HepG2 (cell line): Measurements from ENCODE around the gene CEP131. TPM values are rescaled to one million over a fixed set of nuclear protein-coding genes. Genes with fewer than 3 reads are reported as not detected.

ENCODE experiments used
- ATAC-seq: fragments of 200-7000 bp; cut with Tn5 transposase; 3 replicates; pipeline ENCODE4 v1.9.1; 2020; ENCODE audit warnings: mild to moderate bottlenecking, moderate library complexity
- BruUV-seq: library from RNA; stranded (reverse); fragments of 400-500 nt; replicated peaks from 2 replicates; lab custom pipeline; 2021; lab: Mats Ljungman, UMichigan
- CTCF ChIA-PET: fragments of 300-600 bp; formaldehyde crosslinking; extraction: SDS; loops from one replicate; lab custom pipeline; 2021; ENCODE audit warnings: low total read pairs, inconsistent platforms, low intra/inter-chr PET ratio; lab: Yijun Ruan, JAX
- POLR2A ChIA-PET: fragments of 350-600 bp; sonication (Branson Sonifier 250); formaldehyde crosslinking; loops from one replicate; lab custom pipeline; 2020; ENCODE audit warnings: antibody characterized with exemption, inconsistent platforms; lab: Yijun Ruan, JAX
- DNase-seq: peaks from one replicate; pipeline ENCODE4 v3.0.0-alpha.2; 2015; ENCODE audit warnings: low spot score
- FAIRE-seq: peaks from 3 replicates; lab custom pipeline; 2011; peaks lifted over from hg19 to GRCh38; lab: Jason Lieb, UNC
- H2AFZ ChIP-seq: one replicate; pipeline ENCODE4 v1.6.1; 2011; ENCODE audit warnings: low read length, inconsistent platforms
- H3K27ac ChIP-seq: fragments of 300-600 bp; 3 replicates; pipeline ENCODE4 v1.8.0; 2011; ENCODE audit warnings: mixed run types, mild to moderate bottlenecking, mixed read lengths, low read length, inconsistent platforms; ENCODE audit not compliant: insufficient read depth; ENCODE audit errors: extremely low read length
- H3K27me3 ChIP-seq, 2 experiments: fragments of 200-600 bp in 1 of 2; 2 replicates in 1 of 2; 3 replicates in 1 of 2; pipeline versions ENCODE4 v1.6.0 to v1.8.0; 2011; ENCODE audit warnings: low read length in 2 of 2, mild to moderate bottlenecking in 2 of 2, moderate library complexity in 2 of 2, inconsistent platforms in 1 of 2; ENCODE audit not compliant: insufficient read depth in 2 of 2, control insufficient read depth in 1 of 2
- H3K36me3 ChIP-seq, 2 experiments: fragments of 200-600 bp in 1 of 2; replicated peaks in 1 of 2; 2 replicates in 1 of 2; 3 replicates in 1 of 2; pipeline versions ENCODE4 v1.5.1 to v1.8.0; 2011; ENCODE audit warnings: low read length in 2 of 2, inconsistent platforms in 1 of 2; ENCODE audit not compliant: insufficient read depth in 2 of 2, control insufficient read depth in 1 of 2
- H3K4me1 ChIP-seq: 2 replicates; pipeline ENCODE4 v1.5.1; 2012; ENCODE audit warnings: low read length, inconsistent platforms; ENCODE audit not compliant: insufficient read depth
- H3K4me2 ChIP-seq: 2 replicates; pipeline ENCODE4 v1.6.0; 2011; ENCODE audit warnings: low read depth, low read length, inconsistent platforms
- H3K4me3 ChIP-seq, 3 experiments: fragments of 200-600 bp in 1 of 3; sonication (generic), shearing (Covaris generic) in 1 of 3; replicated peaks in 1 of 3; 2 replicates each; pipeline ENCODE4 v1.5.1; 2011 to 2016; ENCODE audit warnings: low read length in 3 of 3, inconsistent platforms in 2 of 3, low read depth in 2 of 3, mild to moderate bottlenecking in 2 of 3, control low read depth in 1 of 3, mixed read lengths in 1 of 3; ENCODE audit not compliant: insufficient read depth in 1 of 3
- H3K79me2 ChIP-seq: one replicate; pipeline ENCODE4 v1.6.1; 2011; ENCODE audit warnings: low read length, inconsistent platforms; ENCODE audit not compliant: insufficient read depth
- H3K9ac ChIP-seq: 2 replicates; pipeline ENCODE4 v1.6.0; 2011; ENCODE audit warnings: mild to moderate bottlenecking, low read depth, low read length, inconsistent platforms; ENCODE audit not compliant: insufficient read depth
- H3K9me3 ChIP-seq: 2 replicates; pipeline ENCODE4 v1.5.1; 2012; ENCODE audit warnings: mild to moderate bottlenecking, low read length
- H4K20me1 ChIP-seq: 2 replicates; pipeline ENCODE4 v1.6.0; 2011; ENCODE audit warnings: inconsistent platforms, mild to moderate bottlenecking, low read length, moderate library complexity; ENCODE audit not compliant: insufficient read depth
- FOSL1 ChIP-seq: sonication (generic); formaldehyde crosslinking; IDR thresholded peaks from 2 replicates; pipeline ENCODE4 v1.9.0; 2021; ENCODE audit warnings: missing genetic modification reagents, borderline replicate concordance
- NFKBIZ ChIP-seq: IDR thresholded peaks from 2 replicates; pipeline ENCODE4 v1.6.1; 2018; ENCODE audit warnings: missing genetic modification reagents, missing compliant biosample characterization
- NR3C1 ChIP-seq: sonication (generic); formaldehyde crosslinking; IDR thresholded peaks from 2 replicates; pipeline ENCODE4 v1.4.0; 2020; ENCODE audit warnings: missing genetic modification reagents
- ZNF350 ChIP-seq: sonication (generic); formaldehyde crosslinking; IDR thresholded peaks from 2 replicates; pipeline ENCODE4 v1.4.0; 2020; ENCODE audit warnings: mild to moderate bottlenecking, low read depth, missing genetic modification reagents, borderline replicate concordance
- ZNF761 ChIP-seq: sonication (generic); formaldehyde crosslinking; conservative IDR thresholded peaks from 2 replicates; pipeline ENCODE4 v1.4.0; 2020; ENCODE audit warnings: mild to moderate bottlenecking, missing genetic modification reagents
- WGBS: methylation state at CpG from one replicate; pipeline ENCODE4 v1.1.6; 2017; ENCODE audit warnings: low lambda C conversion rate; 5-methylcytosine and 5-hydroxymethylcytosine counted together
- in situ Hi-C: cut with HindIII; loops from 2 replicates; pipeline ENCODE4 v1.10.0; 2017; ENCODE audit warnings: low pct_unique_long_range_greater_than_20kb; ENCODE audit not compliant: extremely low pct_ligation_motif_present
- intact Hi-C: fragments of 100-400 bp; cut with micrococcal nuclease; formaldehyde crosslinking; loops from one replicate; pipeline ENCODE4 v1.10.0; 2022; ENCODE audit not compliant: unreplicated experiment
- polyA plus RNA-seq, 8 experiments: library from polyadenylated mRNA; depleted of rRNA in 3 of 8; stranded (reverse) in 7 of 8; unstranded in 1 of 8; fragments of >200 nt; fragmentation: Illumina TruSeq in 4 of 8; extraction: Trizol in 4 of 8; gene quantifications; 2 replicates each; pipeline versions ENCODE4 v1.2.1 to v1.2.3, GENCODE V29; 2011 to 2016; ENCODE audit warnings: low read depth in 4 of 8, missing spikeins in 1 of 8, mixed read lengths in 1 of 8; ENCODE audit not compliant: insufficient read depth in 1 of 8
- total RNA-seq, 5 experiments: library from RNA; depleted of rRNA; stranded (reverse); fragments of >200 nt; fragmentation: Illumina TruSeq; extraction: Trizol; gene quantifications; 2 replicates each; pipeline ENCODE4 v1.2.3, GENCODE V29; 2016; ENCODE audit warnings: low read depth in 1 of 5
- TF ChIP-seq, protein P1 (sequence below): sonication (generic); formaldehyde crosslinking; IDR thresholded peaks from 2 replicates; pipeline ENCODE4 v1.8.1; 2023; ENCODE audit warnings: mild to moderate bottlenecking, missing genetic modification reagents
- TF ChIP-seq, protein P2 (sequence below): sonication (generic); formaldehyde crosslinking; IDR thresholded peaks from 2 replicates; pipeline ENCODE4 v1.5.1; 2020; ENCODE audit warnings: missing genetic modification reagents, mild to moderate bottlenecking, borderline replicate concordance
- TF ChIP-seq, protein P3 (sequence below): sonication (generic); formaldehyde crosslinking; IDR thresholded peaks from 2 replicates; pipeline ENCODE4 v1.8.0; 2022; ENCODE audit warnings: missing genetic modification reagents, mild to moderate bottlenecking, inconsistent platforms, borderline replicate concordance
- TF ChIP-seq, protein P4 (sequence below): IDR thresholded peaks from 2 replicates; pipeline ENCODE4 v1.6.1; 2016; ENCODE audit warnings: missing genetic modification reagents, missing compliant biosample characterization
- TF ChIP-seq, protein P5 (sequence below): sonication (generic); formaldehyde crosslinking; IDR thresholded peaks from 2 replicates; pipeline ENCODE4 v1.4.0; 2020; ENCODE audit warnings: mild to moderate bottlenecking, low read depth, missing genetic modification reagents

Gene CEP131
- total and polyA plus RNA-seq, 2 of the 13 experiments (the other 11 are each of a cell fraction or from before 2014, with no cell fraction given), result 5.0 to 16.8 TPM

DNA sequence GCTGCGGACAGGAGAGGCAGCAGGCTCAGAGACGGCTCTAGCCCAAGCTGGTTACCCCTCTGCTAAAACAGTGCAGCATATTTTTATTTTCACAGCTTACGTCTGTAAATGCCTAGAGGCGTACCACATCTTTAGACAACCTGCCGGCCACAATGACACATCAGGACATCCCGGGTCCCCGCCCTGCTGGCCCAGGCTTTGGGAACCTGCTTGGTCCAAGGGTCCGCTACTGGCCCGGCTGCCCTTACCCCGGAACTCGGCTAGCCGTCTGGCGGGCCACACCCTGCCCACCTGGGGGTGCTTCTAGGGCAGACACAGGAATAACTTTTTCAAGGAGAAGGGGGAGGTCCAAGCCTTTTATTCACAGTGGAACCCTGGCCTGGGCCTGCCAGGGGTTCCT is 4.3 kb downstream of the CEP131 start:
- DNase-seq (no peak), ATAC-seq (no peak), FAIRE-seq (no peak)
- no TSS peak for BruUV-seq
- peaks cover 12% of the 10 kb centered on the region for H3K4me1 ChIP-seq
- intact Hi-C loops, result no loop called here
- H3K9ac ChIP-seq, result no peak overlapping the region
- no peak overlapping the region for H3K4me2 ChIP-seq
- no peaks in the 10 kb centered on the region; the same call in 1 of the 2 replicates for H4K20me1 ChIP-seq
- peaks cover 10 to 15% of the 10 kb centered on the region in 2 experiments; a peak in 4 of 5 replicates for H3K36me3 ChIP-seq
- no peaks in the 10 kb centered on the region for H3K27me3 ChIP-seq
- H3K4me3 ChIP-seq, result no peak overlapping the region
- H3K79me2 ChIP-seq, result peaks cover 12% of the 10 kb centered on the region
- TF ChIP-seq, protein P1, sequence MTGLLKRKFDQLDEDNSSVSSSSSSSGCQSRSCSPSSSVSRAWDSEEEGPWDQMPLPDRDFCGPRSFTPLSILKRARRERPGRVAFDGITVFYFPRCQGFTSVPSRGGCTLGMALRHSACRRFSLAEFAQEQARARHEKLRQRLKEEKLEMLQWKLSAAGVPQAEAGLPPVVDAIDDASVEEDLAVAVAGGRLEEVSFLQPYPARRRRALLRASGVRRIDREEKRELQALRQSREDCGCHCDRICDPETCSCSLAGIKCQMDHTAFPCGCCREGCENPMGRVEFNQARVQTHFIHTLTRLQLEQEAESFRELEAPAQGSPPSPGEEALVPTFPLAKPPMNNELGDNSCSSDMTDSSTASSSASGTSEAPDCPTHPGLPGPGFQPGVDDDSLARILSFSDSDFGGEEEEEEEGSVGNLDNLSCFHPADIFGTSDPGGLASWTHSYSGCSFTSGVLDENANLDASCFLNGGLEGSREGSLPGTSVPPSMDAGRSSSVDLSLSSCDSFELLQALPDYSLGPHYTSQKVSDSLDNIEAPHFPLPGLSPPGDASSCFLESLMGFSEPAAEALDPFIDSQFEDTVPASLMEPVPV (CRISPR knock-in tag), result no peak
- TF ChIP-seq FOSL1, result no peak
- TF ChIP-seq, protein P2, sequence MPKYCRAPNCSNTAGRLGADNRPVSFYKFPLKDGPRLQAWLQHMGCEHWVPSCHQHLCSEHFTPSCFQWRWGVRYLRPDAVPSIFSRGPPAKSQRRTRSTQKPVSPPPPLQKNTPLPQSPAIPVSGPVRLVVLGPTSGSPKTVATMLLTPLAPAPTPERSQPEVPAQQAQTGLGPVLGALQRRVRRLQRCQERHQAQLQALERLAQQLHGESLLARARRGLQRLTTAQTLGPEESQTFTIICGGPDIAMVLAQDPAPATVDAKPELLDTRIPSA, result no peak
- TF ChIP-seq, protein P3, sequence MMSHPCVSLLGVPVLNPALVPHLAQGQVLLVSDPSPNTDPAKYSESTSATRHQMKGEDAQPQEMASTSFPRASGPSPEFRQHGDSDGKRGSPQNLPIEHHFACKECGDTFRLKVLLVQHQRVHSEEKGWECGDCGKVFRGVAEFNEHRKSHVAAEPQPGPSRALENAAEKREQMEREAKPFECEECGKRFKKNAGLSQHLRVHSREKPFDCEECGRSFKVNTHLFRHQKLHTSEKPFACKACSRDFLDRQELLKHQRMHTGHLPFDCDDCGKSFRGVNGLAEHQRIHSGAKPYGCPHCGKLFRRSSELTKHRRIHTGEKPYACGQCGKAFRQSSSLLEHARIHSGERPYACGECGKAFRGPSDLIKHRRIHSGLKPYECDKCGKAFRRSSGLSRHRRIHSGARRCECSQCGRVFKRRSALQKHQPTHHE, result no peak
- no peak for TF ChIP-seq NR3C1
- TF ChIP-seq, protein P4, sequence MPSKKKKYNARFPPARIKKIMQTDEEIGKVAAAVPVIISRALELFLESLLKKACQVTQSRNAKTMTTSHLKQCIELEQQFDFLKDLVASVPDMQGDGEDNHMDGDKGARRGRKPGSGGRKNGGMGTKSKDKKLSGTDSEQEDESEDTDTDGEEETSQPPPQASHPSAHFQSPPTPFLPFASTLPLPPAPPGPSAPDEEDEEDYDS (CRISPR knock-in tag), result no peak
- TF ChIP-seq ZNF761, result no peak
- TF ChIP-seq ZNF350 (CRISPR knock-in tag), result no peak
- TF ChIP-seq NFKBIZ (CRISPR knock-in tag), result no peak
- TF ChIP-seq, protein P5, sequence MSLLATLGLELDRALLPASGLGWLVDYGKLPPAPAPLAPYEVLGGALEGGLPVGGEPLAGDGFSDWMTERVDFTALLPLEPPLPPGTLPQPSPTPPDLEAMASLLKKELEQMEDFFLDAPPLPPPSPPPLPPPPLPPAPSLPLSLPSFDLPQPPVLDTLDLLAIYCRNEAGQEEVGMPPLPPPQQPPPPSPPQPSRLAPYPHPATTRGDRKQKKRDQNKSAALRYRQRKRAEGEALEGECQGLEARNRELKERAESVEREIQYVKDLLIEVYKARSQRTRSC (CRISPR knock-in tag), result no peak
- 97% methylated on average over 13 of the region's 13 CpGs for WGBS
- in situ Hi-C loops, result no loop called here
- H3K27ac ChIP-seq, result no peak overlapping the region
- no peaks in the 10 kb centered on the region for H3K9me3 ChIP-seq
- POLR2A ChIA-PET, result no interaction called here
- H2AFZ ChIP-seq, result no peak overlapping the region
- CTCF ChIA-PET, result no interaction called here
